HUES64 (cell line): ENCODE results near the gene TMEM151B.

Experiments used
- H3K27ac ChIP-seq: 2 replicates; pipeline ENCODE4 v1.7.0; 2013; ENCODE audit warnings: low read depth, low read length, inconsistent platforms
- H3K27me3 ChIP-seq: 2 replicates; pipeline ENCODE4 v1.6.1; 2013; ENCODE audit warnings: mild to moderate bottlenecking, low read length; ENCODE audit not compliant: insufficient read depth
- H3K36me3 ChIP-seq: 2 replicates; pipeline ENCODE4 v1.6.1; 2013; ENCODE audit warnings: mild to moderate bottlenecking, low read length; ENCODE audit not compliant: insufficient read depth
- H3K4me1 ChIP-seq: 2 replicates; pipeline ENCODE4 v1.6.1; 2013; ENCODE audit warnings: mild to moderate bottlenecking, low read length, moderate library complexity; ENCODE audit not compliant: insufficient read depth
- H3K4me3 ChIP-seq: 2 replicates; pipeline ENCODE4 v1.5.1; 2013; ENCODE audit warnings: mild to moderate bottlenecking, low read length, moderate library complexity
- H3K9ac ChIP-seq: 2 replicates; pipeline ENCODE4 v1.6.1; 2013; ENCODE audit warnings: mild to moderate bottlenecking, low read depth, low read length
- H3K9me3 ChIP-seq: 2 replicates; pipeline ENCODE4 v1.6.1; 2013; ENCODE audit warnings: low read depth, low read length; ENCODE audit not compliant: insufficient read depth
- whole genome bisulfite sequencing: fragments of 150-250, 120-280 bp; methylation state at CpG from one replicate; pipeline ENCODE4 v1.1.7; 2013; ENCODE audit warnings: missing lambda C conversion rate; 5-methylcytosine and 5-hydroxymethylcytosine counted together

The TMEM151B gene

DNA sequence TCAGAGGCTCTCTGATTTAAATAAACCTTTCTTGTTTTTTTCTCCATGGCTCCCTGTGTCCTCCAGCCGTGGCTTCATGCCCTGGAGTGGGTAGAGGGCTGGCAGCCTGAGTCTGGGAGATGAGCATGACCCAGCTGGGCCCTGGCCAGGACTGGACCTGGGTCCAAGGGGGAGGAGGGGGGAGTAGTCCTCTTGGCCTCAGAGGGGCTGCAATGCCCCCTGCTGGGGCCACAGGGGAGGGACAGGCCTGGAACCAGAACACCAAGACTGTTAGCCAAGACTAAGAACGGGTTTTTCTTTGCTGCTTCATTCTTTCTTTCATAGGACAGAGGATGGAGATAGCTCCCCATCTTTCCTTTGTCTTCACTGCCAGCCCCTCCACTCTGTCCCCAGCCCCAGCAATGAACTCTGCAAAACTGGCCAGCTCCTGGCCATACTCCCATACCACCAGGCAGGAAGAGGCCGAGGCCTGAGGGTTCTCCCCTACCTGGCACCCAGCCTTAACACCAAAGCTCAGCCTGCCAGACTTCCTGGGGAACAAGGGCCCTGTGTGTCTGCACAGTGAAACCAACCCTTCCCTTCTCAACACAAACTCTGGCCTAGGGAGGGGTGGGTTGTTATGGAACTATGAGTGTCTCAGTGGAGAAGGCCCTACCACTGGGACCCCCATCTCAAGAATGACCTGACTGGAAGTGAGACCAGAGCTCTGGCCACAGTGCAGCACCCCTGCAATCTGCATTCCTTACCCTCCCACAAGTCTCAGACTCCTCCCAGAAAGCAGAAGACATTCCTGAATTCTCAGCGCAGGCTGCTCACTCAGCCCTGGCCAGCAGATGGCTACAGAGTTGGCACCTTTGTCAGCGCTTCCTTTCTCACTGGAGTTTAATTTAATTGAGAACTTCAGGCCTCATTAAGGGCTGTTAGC, 35.9 kb upstream of the TMEM151B start:
- H3K4me1 ChIP-seq: peaks cover 16% of the 10 kb centered on the region
- WGBS: 54% methylated on average over 5 of the region's 5 CpGs

DNA sequence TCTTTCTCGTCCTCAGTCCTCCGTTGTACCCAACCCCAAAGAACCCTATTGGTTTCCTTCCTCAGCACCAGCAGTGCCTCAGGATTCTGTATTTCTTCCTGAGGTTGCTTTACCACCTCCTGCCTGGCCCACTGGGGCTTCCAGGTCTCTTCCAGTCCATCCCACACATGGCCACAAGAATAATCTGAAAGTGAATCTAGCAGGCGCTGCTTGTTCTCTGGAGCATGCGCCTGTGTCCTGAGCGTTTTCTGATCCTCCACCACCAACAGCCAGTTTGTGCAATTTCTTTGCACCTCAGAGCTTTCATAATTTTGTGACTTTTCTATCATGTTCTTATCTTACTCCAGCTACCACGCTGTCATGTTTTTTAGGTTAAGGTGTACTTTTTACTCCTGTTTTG, 35.0 kb upstream of the TMEM151B start:
- Histone ChIP-seq H3K4me3 (no peak overlapping the region), H3K4me1 (peaks cover 16% of the 10 kb centered on the region), H3K9me3 (no peaks in the 10 kb centered on the region), H3K27me3 (no peaks in the 10 kb centered on the region), H3K9ac (no peak overlapping the region), H3K36me3 (peaks cover 50% of the 10 kb centered on the region), H3K27ac (peak overlapping the region; percentile 68; the same call in 1 of the 2 replicates)
- WGBS: 79% methylated on average over 6 of the region's 6 CpGs

More for the DNA sequence above, 35.9 kb upstream of the TMEM151B start:
- H3K9ac ChIP-seq: peak overlapping the region; percentile 41; the same call in 1 of the 2 replicates
- no peaks in the 10 kb centered on the region for H3K27me3 ChIP-seq
- no peak overlapping the region for H3K4me3 ChIP-seq
- H3K36me3 ChIP-seq: peaks cover 59% of the 10 kb centered on the region
- H3K27ac ChIP-seq: peak overlapping the region; percentile 79
- H3K9me3 ChIP-seq: no peaks in the 10 kb centered on the region

DNA sequence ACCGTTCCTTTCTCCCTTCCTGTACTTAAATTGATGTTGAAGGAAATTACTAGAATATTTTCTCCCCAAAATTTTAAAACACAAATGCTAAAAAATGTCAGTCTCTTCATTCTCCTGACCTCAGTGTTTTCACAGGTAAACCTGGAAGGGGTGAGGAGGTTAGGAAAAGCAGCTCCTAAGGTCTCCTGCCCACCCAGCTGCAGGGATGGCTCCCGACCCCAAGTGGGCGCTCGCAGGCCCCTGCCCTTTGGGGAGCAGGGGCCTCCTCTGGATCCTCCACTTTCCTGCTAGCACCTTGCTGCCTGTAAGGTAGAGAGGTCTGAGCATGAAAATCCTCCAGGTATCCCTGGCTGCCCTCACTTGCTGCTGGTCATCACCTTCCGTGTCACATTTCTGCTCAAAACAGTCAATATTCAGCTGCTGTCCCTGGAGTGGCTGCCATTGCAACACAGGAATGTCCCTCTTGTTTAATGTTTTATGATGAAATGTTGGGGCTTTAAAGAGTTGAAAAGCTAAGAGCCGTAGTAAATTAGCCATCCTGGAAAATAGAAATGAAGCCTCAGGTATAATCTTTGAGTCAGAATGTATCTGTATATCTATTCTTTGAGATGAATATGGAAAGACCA, 34.2 kb upstream of the TMEM151B start:
- H3K36me3 ChIP-seq: peaks cover 43% of the 10 kb centered on the region
- no peaks in the 10 kb centered on the region for H3K9me3 ChIP-seq
- no peak overlapping the region for H3K4me3 ChIP-seq
- 92% methylated on average over 5 of the region's 6 CpGs for WGBS
- H3K4me1 ChIP-seq: peaks cover 16% of the 10 kb centered on the region
- H3K9ac ChIP-seq: no peak overlapping the region
- no peaks in the 10 kb centered on the region for H3K27me3 ChIP-seq
- H3K27ac ChIP-seq: no peak overlapping the region

DNA sequence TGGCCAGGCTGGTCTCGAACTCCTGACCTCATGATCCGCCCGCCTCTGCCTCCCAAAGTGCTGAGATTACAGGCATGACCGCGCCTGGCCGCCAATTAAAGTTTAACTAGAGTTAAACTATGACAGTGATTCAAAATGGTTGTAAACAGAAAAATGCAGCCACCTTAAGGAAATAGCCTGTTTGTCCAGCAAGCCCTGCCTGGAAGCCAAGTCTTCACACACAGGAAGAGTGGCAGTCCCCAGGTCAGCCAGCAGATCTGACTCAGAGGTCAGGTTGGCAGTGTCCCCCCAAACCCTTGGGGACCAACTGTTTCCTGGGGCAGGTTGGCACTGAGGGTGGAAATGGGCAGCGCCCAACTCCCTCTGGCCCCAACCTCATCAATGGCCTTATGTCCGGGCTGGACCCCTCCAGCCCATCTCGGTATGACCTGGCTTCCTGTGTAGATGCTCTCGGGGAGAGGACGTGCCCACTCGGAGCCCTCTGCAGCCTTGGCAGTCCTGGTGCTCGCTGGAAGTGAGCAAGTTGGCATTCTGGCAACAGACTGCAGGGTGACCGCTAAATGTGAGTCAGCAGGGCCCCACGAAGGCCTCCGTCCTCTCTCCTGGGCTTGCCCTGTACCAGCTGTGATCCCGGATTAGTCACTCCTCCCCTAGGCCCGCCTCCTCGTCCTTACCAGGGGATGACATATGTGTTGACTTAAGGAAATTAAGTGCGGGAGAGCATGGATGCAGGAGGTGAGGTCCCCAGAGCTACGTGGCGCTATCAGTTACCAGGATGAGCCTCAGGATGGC, 33.0 kb upstream of the TMEM151B start:
- no peaks in the 10 kb centered on the region for H3K27me3 ChIP-seq
- peaks cover 31% of the 10 kb centered on the region for H3K36me3 ChIP-seq
- no peaks in the 10 kb centered on the region for H3K9me3 ChIP-seq
- 49% methylated on average over 21 of the region's 22 CpGs for WGBS
- H3K9ac ChIP-seq: peak overlapping the region; percentile 54; the same call in 1 of the 2 replicates
- H3K4me3 ChIP-seq: peak overlapping the region; percentile 58
- H3K4me1 ChIP-seq: peaks cover 16% of the 10 kb centered on the region
- peak overlapping the region; percentile 50; the same call in 1 of the 2 replicates for H3K27ac ChIP-seq

DNA sequence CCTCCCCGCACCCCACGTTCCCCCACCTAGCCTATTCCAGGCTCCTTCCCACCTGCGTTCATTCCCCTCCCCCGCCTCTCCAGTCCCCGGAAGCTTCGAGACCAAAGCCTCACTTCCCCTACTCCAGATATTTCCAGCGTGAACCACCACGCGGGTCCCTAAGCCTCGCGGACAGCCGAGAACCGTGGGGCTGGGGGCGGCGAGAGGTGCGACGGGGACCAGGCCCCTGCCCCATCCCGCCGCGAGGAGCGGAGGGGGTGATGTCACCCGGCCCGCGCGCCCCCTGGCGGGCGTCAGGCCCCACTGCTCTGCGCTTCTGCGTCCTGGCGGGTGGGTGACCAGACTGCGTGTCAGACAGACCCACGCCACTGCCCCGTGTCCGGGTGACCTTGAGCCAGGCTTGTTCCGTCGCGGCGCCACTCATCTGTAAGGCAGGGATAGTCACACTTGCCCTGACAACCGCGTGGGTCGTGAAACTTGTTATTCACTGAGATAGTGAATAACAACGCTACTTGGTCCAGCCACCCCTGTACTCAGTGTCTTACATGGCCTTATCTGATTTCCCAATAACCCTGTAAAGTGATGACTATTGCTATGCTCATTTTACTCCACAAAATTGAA, 32.3 kb upstream of the TMEM151B start:
- peaks cover 24% of the 10 kb centered on the region for H3K36me3 ChIP-seq
- H3K9me3 ChIP-seq: no peaks in the 10 kb centered on the region
- peak overlapping the region; percentile 58 for H3K4me3 ChIP-seq
- peaks cover 16% of the 10 kb centered on the region for H3K4me1 ChIP-seq
- 3% methylated on average over 42 of the region's 42 CpGs for WGBS
- H3K27me3 ChIP-seq: no peaks in the 10 kb centered on the region
- peak overlapping the region; percentile 54 for H3K9ac ChIP-seq
- H3K27ac ChIP-seq: no peak overlapping the region

DNA sequence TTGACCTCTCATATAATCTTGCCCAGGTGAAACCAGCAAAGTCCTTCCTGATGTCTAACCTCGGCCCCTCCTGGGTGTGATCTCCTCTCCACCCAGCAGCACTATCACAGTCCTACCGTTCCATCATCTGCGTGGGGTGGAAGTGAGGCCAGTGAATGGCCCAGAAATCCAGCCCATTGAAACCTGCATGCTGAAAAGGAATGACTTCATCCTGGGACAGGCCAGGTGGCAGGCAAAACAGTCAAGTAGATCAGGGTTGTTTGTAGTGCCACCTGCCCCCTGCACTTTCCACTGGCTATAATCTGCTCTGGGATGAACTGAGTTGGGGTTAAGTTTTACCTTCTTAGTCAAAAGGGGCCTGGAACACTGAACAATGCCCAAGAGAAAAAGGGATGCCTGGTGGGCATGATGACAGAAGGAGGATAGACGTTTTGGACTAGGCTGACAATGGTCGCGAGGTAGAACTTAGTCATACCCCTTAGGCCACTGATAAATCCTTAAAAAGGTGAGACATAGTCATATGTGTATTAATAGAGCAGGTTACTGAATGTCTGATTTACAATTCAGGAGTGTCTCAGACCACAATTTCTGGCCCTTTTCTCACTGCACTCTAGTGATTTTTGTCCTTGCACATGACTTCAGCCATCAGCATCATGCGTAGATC, 31.4 kb upstream of the TMEM151B start:
- no peak overlapping the region for H3K27ac ChIP-seq
- 86% methylated on average over 7 of the region's 7 CpGs for WGBS

DNA sequence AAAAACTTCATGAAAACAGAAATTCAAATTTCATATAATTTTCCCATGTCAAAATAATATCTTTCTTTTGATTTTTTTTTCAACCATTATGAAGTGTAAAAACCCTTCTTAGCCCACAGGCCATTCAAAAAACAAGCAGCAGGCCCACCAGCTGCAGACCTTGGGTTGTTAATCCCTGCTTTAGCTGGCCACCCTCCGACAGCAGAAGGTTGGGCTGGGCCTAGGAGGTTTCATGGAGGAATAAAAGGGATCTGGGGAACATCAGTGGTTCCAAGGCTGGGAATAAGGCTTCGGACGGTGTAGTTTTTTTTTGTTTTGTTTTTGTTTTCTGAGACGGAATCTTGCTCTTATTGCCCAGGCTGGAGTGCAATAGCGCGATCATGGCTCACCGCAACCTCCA, 26.9 kb upstream of the TMEM151B start:
- Histone ChIP-seq H3K36me3 (peaks cover 6% of the 10 kb centered on the region), H3K4me1 (peaks cover 8% of the 10 kb centered on the region; the same call in 1 of the 2 replicates), H3K4me3 (no peak overlapping the region), H3K9me3 (no peaks in the 10 kb centered on the region), H3K9ac (no peak overlapping the region), H3K27me3 (no peaks in the 10 kb centered on the region), H3K27ac (no peak overlapping the region)
- 91% methylated on average over 7 of the region's 7 CpGs for WGBS

More for the DNA sequence above, 31.4 kb upstream of the TMEM151B start:
- H3K36me3 ChIP-seq: peaks cover 15% of the 10 kb centered on the region
- peaks cover 16% of the 10 kb centered on the region for H3K4me1 ChIP-seq
- H3K9me3 ChIP-seq: no peaks in the 10 kb centered on the region
- no peaks in the 10 kb centered on the region for H3K27me3 ChIP-seq
- H3K4me3 ChIP-seq: no peak overlapping the region
- no peak overlapping the region for H3K9ac ChIP-seq

DNA sequence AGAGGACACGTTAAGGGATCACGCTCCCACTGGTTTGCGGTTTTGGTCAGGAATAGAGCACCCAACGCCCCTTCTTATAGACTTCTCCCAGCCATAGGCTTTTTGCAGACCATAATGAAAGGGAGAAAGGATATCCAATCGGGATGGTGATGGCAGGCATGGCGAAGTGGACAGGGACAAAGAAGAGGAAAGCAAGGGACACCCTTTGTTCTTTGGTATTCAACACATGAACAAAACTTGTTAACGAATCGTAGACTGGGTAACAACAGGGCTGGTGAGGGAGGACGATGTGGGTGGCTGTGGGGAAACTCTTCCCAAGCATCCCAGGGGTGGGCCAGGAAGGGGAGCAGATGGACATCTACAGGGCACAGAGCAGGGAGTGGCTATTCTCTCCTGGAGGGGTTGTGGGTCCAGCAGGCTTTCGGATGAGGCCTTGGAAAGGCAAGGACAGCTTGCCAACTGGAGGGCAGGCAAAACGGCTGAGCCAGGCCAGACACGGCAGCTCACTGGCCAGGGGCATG, 24.8 kb upstream of the TMEM151B start:
- peak overlapping the region; percentile 40 for H3K9ac ChIP-seq
- H3K27ac ChIP-seq: peak overlapping the region; percentile 34
- H3K4me3 ChIP-seq: peak overlapping the region; percentile 76
- H3K9me3 ChIP-seq: no peaks in the 10 kb centered on the region
- peaks cover 19% of the 10 kb centered on the region; the same call in 1 of the 2 replicates for H3K4me1 ChIP-seq
- no peaks in the 10 kb centered on the region for H3K27me3 ChIP-seq
- WGBS: 68% methylated on average over 12 of the region's 12 CpGs
- H3K36me3 ChIP-seq: peaks cover 27% of the 10 kb centered on the region

DNA sequence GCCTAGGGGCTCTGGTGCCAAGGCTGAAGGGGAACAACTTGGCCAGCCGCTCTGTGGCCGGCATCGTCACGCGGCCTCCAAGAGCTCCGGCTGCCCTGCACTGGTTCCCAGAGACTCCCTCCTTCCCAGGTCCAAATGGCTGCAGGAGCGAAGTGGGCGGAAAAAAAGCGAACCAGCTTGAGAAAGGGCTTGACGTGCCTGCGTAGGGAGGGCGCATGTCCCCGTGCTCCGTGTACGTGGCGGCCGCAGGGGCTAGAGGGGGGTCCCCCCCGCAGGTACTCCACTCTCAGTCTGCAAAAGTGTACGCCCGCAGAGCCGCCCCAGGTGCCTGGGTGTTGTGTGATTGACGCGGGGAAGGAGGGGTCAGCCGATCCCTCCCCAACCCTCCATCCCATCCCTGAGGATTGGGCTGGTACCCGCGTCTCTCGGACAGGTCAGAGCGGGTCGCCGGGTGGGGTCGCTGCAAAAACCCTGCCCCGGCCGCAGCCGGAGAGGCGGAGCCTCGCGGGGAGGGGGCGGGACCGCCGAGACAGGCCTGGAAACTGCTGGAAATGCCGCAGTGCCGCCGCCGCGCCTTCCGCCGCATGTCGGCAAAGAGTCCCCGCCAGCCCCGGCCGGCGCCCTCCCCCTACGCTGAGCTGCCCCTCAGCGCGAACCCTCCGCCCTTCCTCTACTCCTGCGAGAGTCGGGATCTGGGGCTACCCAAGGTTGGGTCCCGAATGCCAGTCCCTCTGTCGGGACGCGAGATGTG, 24.2 kb upstream of the TMEM151B start:
- H3K36me3 ChIP-seq: peaks cover 33% of the 10 kb centered on the region
- no peaks in the 10 kb centered on the region for H3K9me3 ChIP-seq
- peak overlapping the region; percentile 91 for H3K27ac ChIP-seq
- H3K27me3 ChIP-seq: no peaks in the 10 kb centered on the region
- peaks cover 19% of the 10 kb centered on the region; the same call in 1 of the 2 replicates for H3K4me1 ChIP-seq
- peak overlapping the region; percentile 99 for H3K9ac ChIP-seq
- 1% methylated on average over 56 of the region's 62 CpGs for WGBS
- H3K4me3 ChIP-seq: peak overlapping the region; percentile 76
